Measurements from ENCODE around the gene TSC22D1.

Gene TSC22D1

DNA sequence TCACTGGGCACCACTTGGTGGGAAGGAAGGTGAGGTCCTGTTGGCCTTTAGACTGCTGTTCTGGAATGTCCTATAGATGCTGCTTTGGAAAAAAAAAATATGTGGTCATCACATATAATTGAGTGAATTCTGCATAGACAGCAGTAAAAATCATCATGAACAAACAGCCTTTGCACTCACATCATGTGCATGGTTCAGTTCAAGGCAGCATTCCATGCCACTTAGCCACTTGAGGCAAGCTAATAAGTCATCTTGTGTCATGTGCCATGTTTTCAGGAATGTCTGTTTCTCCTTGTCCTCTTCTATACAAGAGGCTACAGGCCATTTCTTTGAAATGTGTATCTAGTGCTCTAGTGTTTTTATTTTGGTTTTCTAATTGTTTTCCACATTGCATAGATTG lies 43.9 kb upstream of the TSC22D1 start:
- no peaks in the 10 kb centered on the region for H3K9me2 ChIP-seq (replicated peaks; ENCODE audit: low read depth, low read length)
- no peak overlapping the region for H3K9ac ChIP-seq (ENCODE audit: low read depth, low read length, poor library complexity, severe bottlenecking)
- no peaks in the 10 kb centered on the region for H3K9me3 ChIP-seq (ENCODE audit: insufficient read depth, low read depth, low read length)
- H2AFZ ChIP-seq (ENCODE audit: low read length): no peak overlapping the region
- H3K4me1 ChIP-seq (ENCODE audit: insufficient read depth, low read length, poor library complexity, severe bottlenecking): no peaks in the 10 kb centered on the region
- H3K79me2 ChIP-seq (ENCODE audit: insufficient read depth, low read length): no peaks in the 10 kb centered on the region
- no peaks in the 10 kb centered on the region for H3K27me3 ChIP-seq (ENCODE audit: insufficient read depth, low read length, poor library complexity, severe bottlenecking)
- H4K20me1 ChIP-seq (ENCODE audit: insufficient read depth, low read length, poor library complexity, severe bottlenecking): no peaks in the 10 kb centered on the region
- no peaks in the 10 kb centered on the region for H3F3A ChIP-seq (ENCODE audit: low read depth)
- H3K4me3 ChIP-seq (ENCODE audit: low read length, poor library complexity, severe bottlenecking): no peak overlapping the region
- TF ChIP-seq EZH2phosphoT487 (IDR thresholded peaks at IDR 0.05; ENCODE audit: borderline replicate concordance) (no peak), CTCF (conservative IDR thresholded peaks at IDR 0.05; ENCODE audit: low read length) (no peak)
- no peak overlapping the region for H3K4me2 ChIP-seq (ENCODE audit: low read depth, low read length, poor library complexity, severe bottlenecking)
- no peaks in the 10 kb centered on the region for H3K36me3 ChIP-seq (ENCODE audit: insufficient read depth, low read length)

- Histone ChIP-seq H3K9me2 (replicated peaks; ENCODE audit: low read depth, low read length) (no peaks in the 10 kb centered on the region), H3K4me1 (ENCODE audit: insufficient read depth, low read length, poor library complexity, severe bottlenecking) (no peaks in the 10 kb centered on the region), H4K20me1 (ENCODE audit: insufficient read depth, low read length, poor library complexity, severe bottlenecking) (no peaks in the 10 kb centered on the region), H3K79me2 (ENCODE audit: insufficient read depth, low read length) (no peaks in the 10 kb centered on the region), H3K9ac (ENCODE audit: low read depth, low read length, poor library complexity, severe bottlenecking) (no peak overlapping the region), H3K27me3 (ENCODE audit: insufficient read depth, low read length, poor library complexity, severe bottlenecking) (no peaks in the 10 kb centered on the region), H3F3A (ENCODE audit: low read depth) (no peaks in the 10 kb centered on the region), H3K4me3 (ENCODE audit: low read length, poor library complexity, severe bottlenecking) (no peak overlapping the region), H3K4me2 (ENCODE audit: low read depth, low read length, poor library complexity, severe bottlenecking) (no peak overlapping the region), H2AFZ (ENCODE audit: low read length) (no peak overlapping the region), H3K36me3 (ENCODE audit: insufficient read depth, low read length) (no peaks in the 10 kb centered on the region), H3K9me3 (ENCODE audit: insufficient read depth, low read depth, low read length) (no peaks in the 10 kb centered on the region)
- no peak for TF ChIP-seq CTCF (conservative IDR thresholded peaks at IDR 0.05; ENCODE audit: low read length)
- no peak for TF ChIP-seq EZH2phosphoT487 (IDR thresholded peaks at IDR 0.05; ENCODE audit: borderline replicate concordance)
Observed at GRCh38 chr13:44619651-44620050, 43.5 kb upstream of the TSC22D1 start.

GRCh38 chr13:44618326-44618725 lies 42.2 kb upstream of the TSC22D1 start:
- no peaks in the 10 kb centered on the region for H3K9me2 ChIP-seq (replicated peaks; ENCODE audit: low read depth, low read length)
- H3K9me3 ChIP-seq (ENCODE audit: insufficient read depth, low read depth, low read length): no peaks in the 10 kb centered on the region
- H3K4me3 ChIP-seq (ENCODE audit: low read length, poor library complexity, severe bottlenecking): no peak overlapping the region
- TF ChIP-seq EZH2phosphoT487 (IDR thresholded peaks at IDR 0.05; ENCODE audit: borderline replicate concordance): no peak
- TF ChIP-seq CTCF (conservative IDR thresholded peaks at IDR 0.05; ENCODE audit: low read length): no peak
- no peaks in the 10 kb centered on the region for H3K4me1 ChIP-seq (ENCODE audit: insufficient read depth, low read length, poor library complexity, severe bottlenecking)
- H4K20me1 ChIP-seq (ENCODE audit: insufficient read depth, low read length, poor library complexity, severe bottlenecking): no peaks in the 10 kb centered on the region
- H3K9ac ChIP-seq (ENCODE audit: low read depth, low read length, poor library complexity, severe bottlenecking): no peak overlapping the region
- H3K36me3 ChIP-seq (ENCODE audit: insufficient read depth, low read length): no peaks in the 10 kb centered on the region
- no peak overlapping the region for H3K4me2 ChIP-seq (ENCODE audit: low read depth, low read length, poor library complexity, severe bottlenecking)
- H3K79me2 ChIP-seq (ENCODE audit: insufficient read depth, low read length): no peaks in the 10 kb centered on the region
- no peaks in the 10 kb centered on the region for H3F3A ChIP-seq (ENCODE audit: low read depth)
- H2AFZ ChIP-seq (ENCODE audit: low read length): no peak overlapping the region
- H3K27me3 ChIP-seq (ENCODE audit: insufficient read depth, low read length, poor library complexity, severe bottlenecking): no peaks in the 10 kb centered on the region
